Nephron progenitor cell (in vitro differentiated cells): ENCODE results near the gene CHN2.

Source experiments
- DNase-seq: peaks from one replicate; pipeline ENCODE4 v3.0.0; 2021
- H3K27ac Mint-ChIP-seq: 2 replicates; pipeline ENCODE4 v1.8.0; 2021; ENCODE audit warnings: mild to moderate bottlenecking, moderate library complexity, mixed read lengths
- H3K27me3 Mint-ChIP-seq: 2 replicates; pipeline ENCODE4 v1.8.0; 2021; ENCODE audit warnings: mild to moderate bottlenecking, low read depth, mixed read lengths; ENCODE audit not compliant: poor library complexity
- H3K36me3 Mint-ChIP-seq: 2 replicates; pipeline ENCODE4 v1.8.0; 2021; ENCODE audit warnings: low read depth, mixed read lengths
- H3K4me1 Mint-ChIP-seq: 2 replicates; pipeline ENCODE4 v1.8.0; 2021; ENCODE audit warnings: mixed read lengths
- H3K4me3 Mint-ChIP-seq: 2 replicates; pipeline ENCODE4 v1.8.0; 2021; ENCODE audit warnings: mild to moderate bottlenecking, moderate library complexity, mixed read lengths
- H3K9me3 Mint-ChIP-seq: 2 replicates; pipeline ENCODE4 v1.8.0; 2021; ENCODE audit warnings: mild to moderate bottlenecking, moderate library complexity, mixed read lengths
- TF ChIP-seq, protein P1 (sequence below): fragments of 200-600 bp; sonication (generic); IDR thresholded peaks from 2 replicates; pipeline ENCODE4 v1.5.0; 2021; ENCODE audit warnings: antibody characterized with exemption

Gene CHN2

DNA sequence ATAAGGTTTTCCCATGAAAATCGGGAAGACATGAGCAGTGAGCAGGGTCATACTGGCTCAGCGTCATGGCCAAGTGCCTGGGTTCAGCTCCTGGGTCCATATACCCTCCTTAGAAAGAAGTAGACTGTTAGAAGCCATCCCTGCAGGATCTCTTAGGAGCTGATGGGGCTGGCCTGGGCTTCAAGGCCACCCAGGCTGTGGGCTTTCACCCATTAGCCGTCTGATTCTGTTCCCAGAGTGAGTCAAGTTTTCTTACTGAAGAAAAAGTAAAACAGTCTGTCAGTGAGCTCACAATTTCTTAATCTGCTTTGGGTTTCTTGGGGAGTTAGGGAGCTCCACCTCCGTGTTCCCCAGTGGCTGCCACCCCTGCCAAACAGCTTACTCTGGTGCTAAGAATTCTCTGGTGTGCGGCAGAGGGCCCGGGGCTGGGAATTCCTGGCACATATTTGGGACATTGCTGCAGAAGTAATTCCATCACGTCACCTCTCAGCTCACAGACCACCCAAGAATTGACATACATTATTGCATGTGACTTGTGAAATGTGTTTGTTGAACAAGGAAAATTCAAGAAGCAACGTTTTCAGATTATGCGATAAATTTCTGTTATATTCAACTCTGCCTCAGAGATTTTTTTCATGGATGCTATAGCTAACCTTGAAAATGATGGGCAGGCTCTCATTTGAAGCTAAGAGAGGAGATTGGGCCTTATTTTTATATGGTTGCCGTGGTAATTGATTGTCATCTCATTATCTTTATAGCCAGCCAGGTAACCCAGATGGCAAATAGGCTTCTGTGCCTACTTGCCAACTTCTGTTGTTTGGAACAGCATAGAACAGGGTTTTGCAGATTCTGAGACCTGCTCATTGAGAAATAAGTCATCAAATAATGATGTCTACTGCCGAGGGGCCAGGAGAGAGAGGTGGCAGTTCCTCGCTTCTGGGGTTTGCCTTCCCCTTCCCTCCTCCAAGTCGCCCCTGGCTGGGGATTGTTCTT, 166.4 kb downstream of the CHN2 start:
- Mint-ChIP-seq H3K27ac (no peak overlapping the region), H3K4me3 (no peak overlapping the region), H3K4me1 (peaks cover 18% of the 10 kb centered on the region), H3K27me3 (no peaks in the 10 kb centered on the region), H3K36me3 (peaks cover 17% of the 10 kb centered on the region), H3K9me3 (peaks cover 9% of the 10 kb centered on the region)
- TF ChIP-seq, protein P1, sequence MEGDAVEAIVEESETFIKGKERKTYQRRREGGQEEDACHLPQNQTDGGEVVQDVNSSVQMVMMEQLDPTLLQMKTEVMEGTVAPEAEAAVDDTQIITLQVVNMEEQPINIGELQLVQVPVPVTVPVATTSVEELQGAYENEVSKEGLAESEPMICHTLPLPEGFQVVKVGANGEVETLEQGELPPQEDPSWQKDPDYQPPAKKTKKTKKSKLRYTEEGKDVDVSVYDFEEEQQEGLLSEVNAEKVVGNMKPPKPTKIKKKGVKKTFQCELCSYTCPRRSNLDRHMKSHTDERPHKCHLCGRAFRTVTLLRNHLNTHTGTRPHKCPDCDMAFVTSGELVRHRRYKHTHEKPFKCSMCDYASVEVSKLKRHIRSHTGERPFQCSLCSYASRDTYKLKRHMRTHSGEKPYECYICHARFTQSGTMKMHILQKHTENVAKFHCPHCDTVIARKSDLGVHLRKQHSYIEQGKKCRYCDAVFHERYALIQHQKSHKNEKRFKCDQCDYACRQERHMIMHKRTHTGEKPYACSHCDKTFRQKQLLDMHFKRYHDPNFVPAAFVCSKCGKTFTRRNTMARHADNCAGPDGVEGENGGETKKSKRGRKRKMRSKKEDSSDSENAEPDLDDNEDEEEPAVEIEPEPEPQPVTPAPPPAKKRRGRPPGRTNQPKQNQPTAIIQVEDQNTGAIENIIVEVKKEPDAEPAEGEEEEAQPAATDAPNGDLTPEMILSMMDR, result no peak
- DNase-seq, result no peak

DNA sequence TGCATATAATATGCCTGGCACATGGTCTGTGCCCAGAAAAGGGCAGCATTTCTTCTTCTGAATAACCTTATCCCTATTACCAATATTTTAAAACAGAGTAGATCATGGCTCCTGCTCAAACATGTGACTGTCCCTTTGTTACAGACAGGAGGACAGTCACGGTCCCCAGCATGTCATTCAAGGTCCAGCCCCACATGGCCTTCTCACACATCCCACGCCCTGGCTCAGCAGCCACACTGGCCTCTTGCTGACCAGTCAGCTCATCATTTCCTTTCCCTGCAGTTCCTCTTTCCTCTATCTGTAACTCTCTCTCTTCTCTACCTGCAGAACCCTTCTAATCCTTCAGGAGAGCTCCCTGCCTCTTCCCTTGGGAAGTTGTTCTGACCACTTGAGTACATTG, 167.8 kb downstream of the CHN2 start:
- Mint-ChIP-seq H3K27me3 (no peaks in the 10 kb centered on the region), H3K36me3 (peaks cover 8% of the 10 kb centered on the region), H3K9me3 (peaks cover 6% of the 10 kb centered on the region), H3K4me1 (peaks cover 7% of the 10 kb centered on the region), H3K27ac (no peak overlapping the region), H3K4me3 (no peak overlapping the region)
- DNase-seq, result no peak
- TF ChIP-seq, protein P1, result no peak

DNA sequence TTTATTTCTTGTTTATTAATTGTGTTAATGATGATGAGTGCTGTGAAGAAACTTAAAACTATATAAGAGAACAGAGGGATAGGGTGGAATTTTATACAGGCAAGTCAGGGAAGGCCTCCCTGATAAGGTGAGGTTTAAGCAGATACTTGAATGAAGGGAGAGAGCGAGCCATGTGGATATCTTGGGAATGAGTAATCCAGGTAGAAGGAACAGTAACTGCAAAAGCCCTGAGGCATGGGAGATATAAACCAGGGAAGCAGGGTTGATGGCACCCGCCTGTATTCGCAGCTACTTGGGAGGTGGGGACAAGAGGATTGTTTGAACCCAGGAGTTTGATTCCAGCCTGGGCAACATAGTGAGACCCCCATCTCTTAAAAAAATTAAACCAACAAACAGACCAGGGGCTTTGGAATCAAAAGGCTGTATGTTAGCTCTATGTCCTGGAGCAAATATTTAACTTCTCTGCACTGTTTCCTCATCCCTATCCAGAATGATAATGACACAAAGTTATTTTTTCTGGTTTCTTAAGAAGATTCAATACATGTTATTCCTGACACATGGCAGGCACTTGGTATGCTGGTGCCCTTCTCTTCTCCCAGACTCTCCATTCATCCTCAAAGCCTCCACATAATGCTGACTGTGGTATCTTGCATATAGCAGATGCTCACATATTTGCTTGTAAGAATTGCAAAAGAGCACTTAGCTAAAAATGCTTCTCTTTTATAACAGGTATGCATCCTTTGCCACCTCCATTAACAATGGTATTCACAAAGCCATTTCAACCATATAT, 169.3 kb downstream of the CHN2 start:
- H3K27ac Mint-ChIP-seq, result no peak overlapping the region
- TF ChIP-seq, protein P1, result no peak
- H3K9me3 Mint-ChIP-seq, result peaks cover 2% of the 10 kb centered on the region
- no peaks in the 10 kb centered on the region for H3K27me3 Mint-ChIP-seq
- H3K4me1 Mint-ChIP-seq, result peaks cover 2% of the 10 kb centered on the region
- no peak overlapping the region for H3K4me3 Mint-ChIP-seq
- H3K36me3 Mint-ChIP-seq, result peaks cover 2% of the 10 kb centered on the region
- DNase-seq, result no peak

DNA sequence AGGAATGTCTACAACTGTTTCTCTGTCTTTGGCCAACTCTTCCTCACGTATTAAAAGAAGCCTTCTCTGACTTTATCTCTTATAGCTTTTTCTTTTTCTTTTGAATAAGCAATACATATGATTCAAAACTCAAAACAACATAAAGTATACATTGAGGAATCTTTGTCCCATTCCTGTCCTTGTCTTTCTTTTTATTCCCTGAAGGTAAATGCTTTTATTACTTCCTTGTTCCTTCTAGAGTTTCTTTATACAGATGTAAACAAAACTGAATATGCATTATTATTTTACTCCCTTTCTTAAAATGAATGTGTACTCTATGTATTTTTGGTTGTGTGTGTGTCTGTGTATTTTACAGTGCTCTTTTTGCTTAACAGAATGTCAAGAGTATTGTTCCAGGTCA, 170.1 kb downstream of the CHN2 start:
- Mint-ChIP-seq H3K9me3 (no peaks in the 10 kb centered on the region), H3K27me3 (no peaks in the 10 kb centered on the region), H3K36me3 (no peaks in the 10 kb centered on the region), H3K4me3 (no peak overlapping the region), H3K27ac (no peak overlapping the region), H3K4me1 (peaks cover 3% of the 10 kb centered on the region)
- DNase-seq, result no peak
- TF ChIP-seq, protein P1, result no peak

DNA sequence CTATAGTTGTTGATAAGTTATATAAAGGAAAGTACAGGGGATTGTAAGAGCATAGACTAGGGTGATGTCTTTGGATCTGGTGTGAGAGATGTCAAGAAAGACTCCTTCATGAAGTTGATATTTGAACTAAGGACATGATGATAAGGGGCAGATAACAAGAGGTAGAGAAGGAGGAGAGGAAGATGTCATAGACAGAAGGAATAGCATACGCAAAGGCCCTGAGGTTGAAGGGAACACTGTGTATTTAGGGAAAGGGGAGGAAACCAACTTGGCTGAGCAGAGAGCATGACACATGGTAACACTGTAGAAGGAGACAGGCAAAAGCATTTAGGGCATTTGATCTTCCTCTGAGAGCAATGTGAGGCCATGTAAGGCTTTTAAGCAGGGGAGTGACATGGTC, 170.8 kb downstream of the CHN2 start:
- TF ChIP-seq, protein P1, result no peak
- H3K9me3 Mint-ChIP-seq, result no peaks in the 10 kb centered on the region

More for the DNA sequence above, 170.8 kb downstream of the CHN2 start:
- peaks cover 11% of the 10 kb centered on the region for H3K4me1 Mint-ChIP-seq
- H3K27me3 Mint-ChIP-seq, result no peaks in the 10 kb centered on the region
- no peak overlapping the region for H3K4me3 Mint-ChIP-seq
- no peak for DNase-seq
- H3K27ac Mint-ChIP-seq, result no peak overlapping the region
- no peaks in the 10 kb centered on the region for H3K36me3 Mint-ChIP-seq
